GM21717 (cell line): ENCODE data around the gene CCDC121.

ENCODE experiments used
- ATAC-seq: cut with Tn5 transposase; IDR thresholded peaks from one replicate; pipeline ENCODE4 v1.9.1; 2021; ENCODE audit warnings: mild to moderate bottlenecking, moderate library complexity; ENCODE audit not compliant: unreplicated experiment

CCDC121 gene

GRCh38 chr2:27628767-27629709 is at the start of gene CCDC121, which contains the start of gene GPN1:
Gene CCDC121, minus strand, starts transcription at chr2:27629012. Its CDS starts 1,213 bp downstream, at chr2:27627799.
Gene GPN1, plus strand, starts transcription at chr2:27629050. Its CDS starts 9 bp downstream, at chr2:27629059.
- peak; percentile 95 for ATAC-seq

GRCh38 chr2:27672723-27673486 is 44.1 kb upstream of the CCDC121 start:
- ATAC-seq = no peak

- no peak for ATAC-seq
These were observed 42.4 kb upstream of the CCDC121 start for GRCh38 chr2:27671235-27671634.

GRCh38 chr2:27667446-27667845 is 38.6 kb upstream of the CCDC121 start:
- no peak for ATAC-seq

- ATAC-seq = no peak
These were observed 36.0 kb upstream of the CCDC121 start for GRCh38 chr2:27664622-27665363.

GRCh38 chr2:27664154-27664574 is 35.4 kb upstream of the CCDC121 start:
- ATAC-seq = peak; percentile 20

GRCh38 chr2:27663285-27664153 is 34.7 kb upstream of the CCDC121 start, which contains the start of the genes SLC4A1AP and SUPT7L:
Gene SLC4A1AP, plus strand, starts transcription at chr2:27663889. Its CDS starts 26 bp downstream, at chr2:27663915.
Gene SUPT7L, minus strand, starts transcription at chr2:27663614. Its CDS starts 1,422 bp downstream, at chr2:27662192.
- ATAC-seq = peak; percentile 59

- no peak for ATAC-seq
These were observed 32.6 kb upstream of the CCDC121 start for GRCh38 chr2:27661371-27661770.

GRCh38 chr2:27655155-27655951 is 26.5 kb upstream of the CCDC121 start:
- ATAC-seq = no peak

- no peak for ATAC-seq
These were observed 24.6 kb upstream of the CCDC121 start for GRCh38 chr2:27653397-27653796.

GRCh38 chr2:27652790-27653189 is 24.0 kb upstream of the CCDC121 start:
- no peak for ATAC-seq

- no peak for ATAC-seq
These were observed 23.5 kb upstream of the CCDC121 start for GRCh38 chr2:27652341-27652740.

GRCh38 chr2:27651056-27651455 is 22.2 kb upstream of the CCDC121 start:
- ATAC-seq = no peak

- no peak for ATAC-seq
These were observed 18.9 kb upstream of the CCDC121 start for GRCh38 chr2:27647737-27648136.

- ATAC-seq = no peak
These were observed 18.5 kb upstream of the CCDC121 start for GRCh38 chr2:27647289-27647688.

GRCh38 chr2:27645197-27645596 is 16.4 kb upstream of the CCDC121 start:
- no peak for ATAC-seq

- no peak for ATAC-seq
These were observed 12.0 kb upstream of the CCDC121 start for GRCh38 chr2:27640722-27641245.

- no peak for ATAC-seq
These were observed 9.9 kb upstream of the CCDC121 start for GRCh38 chr2:27638709-27639108.
